Activated CD8-positive, alpha-beta T cell treated with anti-CD3 and anti-CD28 coated beads for 36 hours (primary cell): ENCODE results near the gene NPFFR1. TPM values are rescaled to one million over a fixed set of nuclear protein-coding genes. Genes with fewer than 3 reads are reported as not detected.

Source experiments
- ATAC-seq: fragments of 200-7000 bp; cut with Tn5 transposase; one replicate; pipeline ENCODE4 v1.10.0; 2021; ENCODE audit warnings: mild to moderate bottlenecking, moderate library complexity
- CTCF ChIA-PET: fragments of 350-600 bp; sonication (Branson Sonifier 250); formaldehyde crosslinking; loops from one replicate; lab custom pipeline; 2021; ENCODE audit warnings: antibody characterized with exemption; lab: Charles Lee
- POLR2A ChIA-PET: fragments of 350-600 bp; sonication (Branson Sonifier 250); formaldehyde crosslinking; loops from one replicate; lab custom pipeline; 2021; ENCODE audit warnings: antibody characterized with exemption; lab: Charles Lee
- DNase-seq: peaks from one replicate; pipeline ENCODE4 v3.0.0-alpha.2; 2020
- H3K27ac Mint-ChIP-seq: one replicate; pipeline ENCODE4 v1.8.0; 2021; ENCODE audit warnings: mild to moderate bottlenecking, mixed read lengths
- H3K27me3 Mint-ChIP-seq: one replicate; pipeline ENCODE4 v1.8.0; 2021; ENCODE audit warnings: mixed read lengths
- H3K36me3 Mint-ChIP-seq: one replicate; pipeline ENCODE4 v1.8.0; 2021; ENCODE audit warnings: low read depth, mixed read lengths
- H3K4me1 Mint-ChIP-seq: one replicate; pipeline ENCODE4 v1.8.0; 2021; ENCODE audit warnings: low read depth, mixed read lengths
- H3K4me3 Mint-ChIP-seq: one replicate; pipeline ENCODE4 v1.8.0; 2021; ENCODE audit warnings: mild to moderate bottlenecking, moderate library complexity, mixed read lengths
- H3K9me3 Mint-ChIP-seq: one replicate; pipeline ENCODE4 v1.8.0; 2021; ENCODE audit warnings: mixed read lengths
- CTCF ChIP-seq: fragments of 200-600 bp; IDR thresholded peaks from one replicate; pipeline ENCODE4 v1.8.0; 2022; ENCODE audit warnings: antibody characterized with exemption, mild to moderate bottlenecking
- intact Hi-C: fragments of 100-400 bp; cut with micrococcal nuclease; formaldehyde crosslinking; loops from one replicate; pipeline ENCODE4 v1.10.0; 2022
- total RNA-seq, 2 experiments: library from RNA; stranded (reverse); gene quantifications; one replicate each; pipeline ENCODE4 v1.2.3, GENCODE V29; 2021

Gene NPFFR1
- not detected for total RNA-seq

GRCh38 chr10:70283445-70284399 is at the start of gene NPFFR1:
TSS of gene NPFFR1 (minus strand) at chr10:70284004. CDS start at chr10:70283676, 328 bp downstream.
- CTCF ChIA-PET, result interaction anchor here (1.0 to 1.7 kb wide), 3 partner anchors 11 to 81 kb away, joined by 3 to 4 read pairs (median 3); no protein-coding TSS in a partner anchor
- ATAC-seq (peak; percentile 39), DNase-seq (no peak)
- no peak within 1 kb of the TSS for H3K27ac Mint-ChIP-seq
- TF ChIP-seq CTCF, result no peak
- H3K27me3 Mint-ChIP-seq, result peaks cover 52% of the 10 kb centered on the region
- H3K4me1 Mint-ChIP-seq, result peaks cover 2% of the 10 kb centered on the region
- H3K36me3 Mint-ChIP-seq, result no peaks in the 10 kb centered on the region
- no peaks in the 10 kb centered on the region for H3K9me3 Mint-ChIP-seq
- intact Hi-C loops, result no loop called here
- POLR2A ChIA-PET, result no interaction called here
- no peak within 1 kb of the TSS for H3K4me3 Mint-ChIP-seq

- no peak overlapping the region for H3K4me3 Mint-ChIP-seq
- ChIA-PET CTCF (interaction anchor here (1.3 to 1.6 kb wide), 2 partner anchors 13 to 31 kb away, joined by 3 to 4 read pairs; no protein-coding TSS in a partner anchor), POLR2A (no interaction called here)
- intact Hi-C loops, result no loop called here
- ATAC-seq, result no peak
- H3K9me3 Mint-ChIP-seq, result peaks cover 2% of the 10 kb centered on the region
- H3K27me3 Mint-ChIP-seq, result no peaks in the 10 kb centered on the region
- peaks cover 15% of the 10 kb centered on the region for H3K4me1 Mint-ChIP-seq
- no peak overlapping the region for H3K27ac Mint-ChIP-seq
- H3K36me3 Mint-ChIP-seq, result peaks cover 5% of the 10 kb centered on the region
- TF ChIP-seq CTCF, result no peak
- DNase-seq, result no peak
These were observed 49.5 kb upstream of the NPFFR1 start for GRCh38 chr10:70333268-70333667.

- H3K4me3 Mint-ChIP-seq, result no peak overlapping the region
- ATAC-seq, result peak; percentile 55
- peaks cover 15% of the 10 kb centered on the region for H3K4me1 Mint-ChIP-seq
- POLR2A ChIA-PET, result interaction anchor here (0.9 kb wide), 1 partner anchor 114 kb away, joined by 3 read pairs; no protein-coding TSS in a partner anchor
- H3K27ac Mint-ChIP-seq, result no peak overlapping the region
- H3K9me3 Mint-ChIP-seq, result peaks cover 2% of the 10 kb centered on the region
- CTCF ChIA-PET, result interaction anchor here (1.0 to 1.6 kb wide), 3 partner anchors 27 to 67 kb away, joined by 3 to 4 read pairs (median 3); no protein-coding TSS in a partner anchor
- H3K36me3 Mint-ChIP-seq, result peaks cover 5% of the 10 kb centered on the region
- intact Hi-C loops, result no loop called here
- H3K27me3 Mint-ChIP-seq, result no peaks in the 10 kb centered on the region
- peak; percentile 39 for DNase-seq
- no peak for TF ChIP-seq CTCF
These were observed 47.9 kb upstream of the NPFFR1 start for GRCh38 chr10:70331486-70332268.

GRCh38 chr10:70331160-70331485 is 47.3 kb upstream of the NPFFR1 start:
- H3K4me1 Mint-ChIP-seq, result peaks cover 15% of the 10 kb centered on the region
- CTCF ChIA-PET, result interaction anchor here (0.8 to 1.5 kb wide), 4 partner anchors 33 to 110 kb away, joined by 3 to 4 read pairs (median 4); no protein-coding TSS in a partner anchor
- H3K36me3 Mint-ChIP-seq, result peaks cover 5% of the 10 kb centered on the region
- no peak overlapping the region for H3K27ac Mint-ChIP-seq
- ATAC-seq (no peak), DNase-seq (no peak)
- intact Hi-C loops, result no loop called here
- H3K9me3 Mint-ChIP-seq, result peaks cover 2% of the 10 kb centered on the region
- no peak for TF ChIP-seq CTCF
- H3K27me3 Mint-ChIP-seq, result no peaks in the 10 kb centered on the region
- POLR2A ChIA-PET, result no interaction called here
- no peak overlapping the region for H3K4me3 Mint-ChIP-seq
